Measurements from ENCODE around the gene PSD2. TPM values are rescaled to one million over a fixed set of nuclear protein-coding genes. Genes with fewer than 3 reads are reported as not detected.

The PSD2 gene
- total and polyA plus RNA-seq, 2 donors, result 0.08 to 0.48 TPM

DNA sequence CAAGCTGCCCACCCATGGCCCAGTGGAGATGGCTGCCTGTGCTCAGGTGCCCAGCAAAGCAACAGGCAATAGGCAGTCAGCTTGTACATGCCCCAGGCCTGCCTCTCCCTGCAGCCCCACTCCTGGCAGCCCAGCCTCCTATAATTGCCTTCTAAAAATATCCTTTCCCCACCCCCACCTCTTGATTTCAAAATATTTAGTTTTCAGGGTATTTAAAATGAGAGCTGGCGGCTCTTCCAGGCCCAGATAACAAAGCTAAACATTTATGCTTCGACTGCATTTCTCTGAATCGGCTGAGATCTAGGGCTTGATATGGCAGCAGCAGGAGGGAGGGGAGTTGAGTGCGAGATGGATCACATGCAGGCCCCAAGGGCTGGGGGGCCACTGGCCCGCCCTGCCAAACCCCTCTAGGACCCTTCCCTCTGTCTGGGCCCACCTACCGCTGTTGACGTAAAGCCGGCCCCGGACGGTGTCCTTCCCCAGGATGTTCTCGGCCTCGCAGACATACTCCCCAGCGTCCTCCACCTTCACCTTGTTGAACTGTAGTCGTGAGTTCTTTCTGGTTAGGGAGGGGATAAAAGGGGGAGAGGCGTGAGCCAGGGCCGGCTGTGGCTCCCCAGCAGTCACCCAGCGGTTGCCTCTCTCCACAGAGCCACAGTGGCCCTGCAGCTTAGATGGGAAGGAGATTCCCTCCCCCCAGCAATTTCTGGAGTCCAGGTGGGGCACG lies 85.0 kb downstream of the PSD2 start:
- Histone ChIP-seq H3K4me3 (ENCODE audit: low read depth, low read length) (peak overlapping the region; percentile 19), H3K27ac (ENCODE audit: low read depth) (peak overlapping the region; percentile 75), H3K4me1 (ENCODE audit: insufficient read depth) (no peaks in the 10 kb centered on the region), H3K36me3 (ENCODE audit: insufficient read depth) (no peaks in the 10 kb centered on the region)
- peak; percentile 64 for DNase-seq (ENCODE audit: extremely low spot score)
- WGBS, result 30% methylated on average over 18 of the region's 18 CpGs

DNA sequence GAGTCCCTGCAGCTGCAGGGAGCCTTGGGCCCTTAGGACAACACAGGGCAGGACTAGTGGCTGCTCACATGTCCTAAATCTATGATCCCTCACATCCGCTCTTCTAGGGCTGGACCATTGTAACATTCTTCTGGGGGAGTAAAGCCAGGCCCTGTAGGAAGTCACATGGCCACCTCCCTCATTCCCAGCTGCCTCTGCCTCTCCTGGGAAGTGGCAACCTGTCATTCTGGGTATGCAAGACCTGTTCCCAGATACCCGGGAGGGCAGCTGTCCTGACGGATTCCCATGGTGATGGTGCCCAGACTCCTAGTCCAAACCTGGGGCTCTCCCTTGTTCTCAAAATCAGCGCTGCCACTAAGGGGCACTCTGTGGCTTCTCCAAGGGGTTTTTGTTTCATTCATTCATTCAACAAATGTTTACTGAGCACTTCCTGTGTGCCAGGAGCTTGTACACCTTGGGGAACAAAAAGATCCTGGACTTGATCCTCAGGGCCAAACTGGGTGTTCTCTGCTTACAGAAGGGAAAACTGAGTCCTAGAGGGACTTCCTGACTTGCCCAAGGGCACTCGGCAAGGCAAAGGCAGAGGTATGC lies 85.6 kb downstream of the PSD2 start:
- Histone ChIP-seq H3K27ac (ENCODE audit: low read depth) (peak overlapping the region; percentile 75), H3K36me3 (ENCODE audit: insufficient read depth) (no peaks in the 10 kb centered on the region), H3K4me1 (ENCODE audit: insufficient read depth) (no peaks in the 10 kb centered on the region), H3K4me3 (ENCODE audit: low read depth, low read length) (no peak overlapping the region)
- 59% methylated on average over 5 of the region's 5 CpGs for WGBS
- DNase-seq (ENCODE audit: extremely low spot score), result no peak

DNA sequence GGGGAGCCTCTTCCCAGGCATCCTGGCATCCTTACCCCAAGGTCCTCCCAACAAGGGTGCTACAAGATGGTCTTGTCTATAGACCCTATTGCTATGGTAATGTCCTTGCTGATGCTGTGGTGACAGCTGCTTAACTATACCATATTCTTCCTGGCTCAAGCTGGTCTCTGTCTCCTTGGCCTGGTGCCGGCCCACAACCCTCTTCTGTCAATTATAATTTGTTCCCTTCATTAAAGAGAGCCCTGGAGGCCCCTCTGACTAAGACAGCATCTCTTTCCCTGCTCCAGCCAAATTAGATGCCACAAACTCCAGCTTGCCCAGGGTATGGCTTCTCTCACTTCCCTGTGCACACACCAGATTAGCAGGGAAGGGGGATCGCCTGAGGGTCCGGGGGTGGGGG lies 86.7 kb downstream of the PSD2 start:
- H3K4me3 ChIP-seq (ENCODE audit: low read depth, low read length), result no peak overlapping the region
- DNase-seq (ENCODE audit: extremely low spot score), result no peak
- 64% methylated on average over 3 of the region's 3 CpGs for WGBS
- H3K27ac ChIP-seq (ENCODE audit: low read depth), result peak overlapping the region; percentile 54
- no peaks in the 10 kb centered on the region for H3K36me3 ChIP-seq (ENCODE audit: insufficient read depth)
- no peaks in the 10 kb centered on the region for H3K4me1 ChIP-seq (ENCODE audit: insufficient read depth)

DNA sequence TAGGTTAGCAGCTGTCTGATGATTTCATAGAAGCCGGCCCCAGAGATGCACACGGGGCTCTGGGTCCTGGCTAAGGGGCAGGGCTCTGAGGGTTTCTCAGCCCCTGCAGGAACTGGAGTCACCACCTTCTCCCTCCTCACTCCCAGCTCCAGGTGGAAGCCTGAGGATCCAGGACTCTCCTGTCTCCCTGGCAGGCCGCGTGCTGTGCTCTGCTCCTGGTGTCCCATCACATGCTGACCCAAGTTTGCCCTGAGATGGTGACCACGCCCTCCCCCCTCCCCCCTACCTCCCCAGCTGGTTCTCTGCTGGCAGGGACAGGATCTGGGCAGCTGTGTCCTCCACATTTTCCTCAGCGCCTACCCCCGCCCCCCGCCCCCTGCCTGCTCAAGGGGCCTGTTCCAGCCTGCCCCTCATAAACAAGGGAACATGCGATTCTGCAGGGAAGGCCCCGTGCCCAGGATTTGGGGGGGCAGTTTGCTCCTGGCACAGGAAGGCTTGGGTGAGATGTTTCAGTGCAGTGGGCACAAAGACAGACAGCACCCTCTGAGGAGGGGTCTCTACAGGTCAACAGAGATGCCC lies 87.4 kb downstream of the PSD2 start:
- H3K4me1 ChIP-seq (ENCODE audit: insufficient read depth), result no peaks in the 10 kb centered on the region
- no peak overlapping the region for H3K4me3 ChIP-seq (ENCODE audit: low read depth, low read length)
- H3K36me3 ChIP-seq (ENCODE audit: insufficient read depth), result no peaks in the 10 kb centered on the region
- DNase-seq (ENCODE audit: extremely low spot score), result peak; percentile 69
- H3K27ac ChIP-seq (ENCODE audit: low read depth), result peak overlapping the region; percentile 58
- 32% methylated on average over 10 of the region's 10 CpGs for WGBS

GRCh38 chr5:139884144-139884543 lies 88.5 kb downstream of the PSD2 start:
- 51% methylated on average over 3 of the region's 3 CpGs for WGBS
- H3K4me3 ChIP-seq (ENCODE audit: low read depth, low read length), result no peak overlapping the region
- H3K4me1 ChIP-seq (ENCODE audit: insufficient read depth), result no peaks in the 10 kb centered on the region
- H3K36me3 ChIP-seq (ENCODE audit: insufficient read depth), result no peaks in the 10 kb centered on the region
- no peak for DNase-seq (ENCODE audit: extremely low spot score)
- peak overlapping the region; percentile 58 for H3K27ac ChIP-seq (ENCODE audit: low read depth)

GRCh38 chr5:139884734-139885133 lies 89.1 kb downstream of the PSD2 start:
- DNase-seq (ENCODE audit: extremely low spot score), result no peak
- no peak overlapping the region for H3K27ac ChIP-seq (ENCODE audit: low read depth)
- H3K4me3 ChIP-seq (ENCODE audit: low read depth, low read length), result no peak overlapping the region
- 68% methylated on average over 3 of the region's 3 CpGs for WGBS
- no peaks in the 10 kb centered on the region for H3K36me3 ChIP-seq (ENCODE audit: insufficient read depth)
- H3K4me1 ChIP-seq (ENCODE audit: insufficient read depth), result no peaks in the 10 kb centered on the region

DNA sequence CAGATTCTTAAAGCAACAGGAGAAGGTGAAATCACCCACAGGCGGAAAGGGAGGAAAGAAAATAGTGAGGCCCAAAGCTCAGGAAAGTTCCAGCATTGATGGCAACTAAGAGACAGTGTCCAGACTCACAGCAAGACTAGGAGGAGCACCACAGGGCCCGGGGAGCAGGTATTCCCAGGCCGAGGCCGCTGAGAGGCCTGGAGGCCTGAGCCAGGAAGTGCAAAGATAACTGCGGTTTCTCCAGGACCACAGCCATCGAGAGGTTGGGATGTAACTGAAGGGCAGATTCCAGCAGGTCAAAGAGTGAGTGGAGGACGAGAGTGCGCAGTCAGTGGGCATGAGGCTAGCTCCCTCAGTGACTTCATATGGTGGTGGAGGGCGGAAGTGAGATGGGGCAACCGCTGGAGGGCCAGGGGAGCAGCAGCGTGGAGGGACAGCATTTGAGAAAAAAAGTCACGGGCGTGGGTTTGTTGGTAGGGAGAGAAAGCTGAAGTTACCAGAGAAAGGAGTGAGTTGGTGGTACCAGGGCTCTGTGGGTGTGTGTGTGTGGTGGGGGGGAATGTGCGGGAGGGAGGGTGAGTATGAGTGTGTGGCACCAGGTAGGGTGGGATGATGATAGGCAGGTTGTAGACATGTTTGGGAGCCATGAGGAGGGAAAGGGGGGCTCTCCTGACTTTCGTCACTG lies 89.7 kb downstream of the PSD2 start:
- Histone ChIP-seq H3K27ac (ENCODE audit: low read depth) (no peak overlapping the region), H3K4me1 (ENCODE audit: insufficient read depth) (no peaks in the 10 kb centered on the region), H3K4me3 (ENCODE audit: low read depth, low read length) (no peak overlapping the region), H3K36me3 (ENCODE audit: insufficient read depth) (no peaks in the 10 kb centered on the region)
- no peak for DNase-seq (ENCODE audit: extremely low spot score)
- WGBS, result 89% methylated on average over 15 of the region's 15 CpGs

DNA sequence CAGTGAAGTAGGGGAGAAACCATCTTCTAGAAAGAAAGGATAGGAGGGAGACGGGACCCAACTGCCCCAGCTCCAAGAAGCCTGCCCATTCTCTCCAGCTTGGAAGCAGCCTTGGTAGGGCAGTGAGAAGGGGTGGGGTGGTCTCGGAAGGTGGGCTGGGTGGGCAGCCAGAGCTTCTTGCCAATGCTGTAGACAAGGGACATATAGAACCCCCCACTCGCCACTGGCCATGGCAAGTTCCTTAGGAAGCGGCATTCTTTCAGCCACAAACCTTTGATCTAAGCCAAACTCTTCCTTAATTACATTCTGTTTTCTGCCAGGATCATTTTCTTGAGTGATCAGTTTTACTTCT lies 90.2 kb downstream of the PSD2 start:
- Histone ChIP-seq H3K4me1 (ENCODE audit: insufficient read depth) (no peaks in the 10 kb centered on the region), H3K4me3 (ENCODE audit: low read depth, low read length) (no peak overlapping the region), H3K27ac (ENCODE audit: low read depth) (no peak overlapping the region), H3K36me3 (ENCODE audit: insufficient read depth) (no peaks in the 10 kb centered on the region)
- 96% methylated on average over 4 of the region's 4 CpGs for WGBS
- no peak for DNase-seq (ENCODE audit: extremely low spot score)

DNA sequence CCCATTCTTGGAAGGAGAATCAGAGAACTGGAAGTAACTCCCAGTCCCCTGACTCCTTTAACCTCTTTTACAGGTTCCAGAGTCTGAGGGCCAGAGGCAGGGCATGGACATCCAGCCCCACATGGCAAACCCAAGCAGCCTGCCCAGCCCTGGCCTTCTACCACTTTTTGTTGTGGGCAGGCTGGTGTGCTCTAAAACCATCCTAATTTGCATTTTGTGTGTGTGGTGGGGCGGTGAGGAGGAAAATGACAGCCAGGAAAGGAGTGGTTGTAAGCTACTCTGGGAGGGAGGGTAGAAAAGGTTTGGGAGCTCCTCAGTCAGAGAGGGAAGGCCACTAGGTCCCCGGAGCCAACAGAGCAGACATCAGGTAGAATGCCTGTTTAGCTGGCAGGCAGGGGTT lies 90.6 kb downstream of the PSD2 start:
- no peak overlapping the region for H3K4me3 ChIP-seq (ENCODE audit: low read depth, low read length)
- WGBS, result 83% methylated on average over 2 of the region's 2 CpGs

DNA sequence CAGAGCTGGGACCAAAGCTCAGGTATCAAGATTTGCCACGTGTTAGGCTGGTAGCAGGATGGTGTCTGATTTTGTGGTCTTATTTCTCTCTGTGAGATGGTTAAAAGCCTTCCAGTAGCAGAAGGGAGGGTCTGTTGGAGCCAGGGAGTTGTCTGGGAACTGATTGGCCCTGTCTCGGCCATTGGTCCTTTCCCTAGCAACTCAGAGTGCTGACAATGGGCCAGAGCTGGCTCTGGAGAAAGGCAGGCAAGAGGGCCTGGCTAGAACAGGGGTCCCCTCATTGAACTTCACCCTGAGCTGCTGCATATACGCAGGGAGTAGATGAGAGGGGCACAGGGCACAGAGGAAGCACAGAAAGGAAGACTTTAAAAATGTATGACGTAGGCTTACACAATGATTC lies 92.8 kb downstream of the PSD2 start:
- H3K4me3 ChIP-seq (ENCODE audit: low read depth, low read length), result no peak overlapping the region
- H3K36me3 ChIP-seq (ENCODE audit: insufficient read depth), result no peaks in the 10 kb centered on the region
- no peak overlapping the region for H3K27ac ChIP-seq (ENCODE audit: low read depth)
- 73% methylated on average over 4 of the region's 4 CpGs for WGBS
- H3K4me1 ChIP-seq (ENCODE audit: insufficient read depth), result no peaks in the 10 kb centered on the region
- no peak for DNase-seq (ENCODE audit: extremely low spot score)

More for the DNA sequence above, 90.6 kb downstream of the PSD2 start:
- no peak for DNase-seq (ENCODE audit: extremely low spot score)
- Histone ChIP-seq H3K27ac (ENCODE audit: low read depth) (no peak overlapping the region), H3K36me3 (ENCODE audit: insufficient read depth) (no peaks in the 10 kb centered on the region), H3K4me1 (ENCODE audit: insufficient read depth) (no peaks in the 10 kb centered on the region)

- Histone ChIP-seq H3K27ac (ENCODE audit: low read depth) (no peak overlapping the region), H3K4me1 (ENCODE audit: insufficient read depth) (no peaks in the 10 kb centered on the region), H3K4me3 (ENCODE audit: low read depth, low read length) (no peak overlapping the region), H3K36me3 (ENCODE audit: insufficient read depth) (no peaks in the 10 kb centered on the region)
- 93% methylated on average over 2 of the region's 2 CpGs for WGBS
- no peak for DNase-seq (ENCODE audit: extremely low spot score)
Observed at GRCh38 chr5:139889410-139889809, 93.8 kb downstream of the PSD2 start.

DNA sequence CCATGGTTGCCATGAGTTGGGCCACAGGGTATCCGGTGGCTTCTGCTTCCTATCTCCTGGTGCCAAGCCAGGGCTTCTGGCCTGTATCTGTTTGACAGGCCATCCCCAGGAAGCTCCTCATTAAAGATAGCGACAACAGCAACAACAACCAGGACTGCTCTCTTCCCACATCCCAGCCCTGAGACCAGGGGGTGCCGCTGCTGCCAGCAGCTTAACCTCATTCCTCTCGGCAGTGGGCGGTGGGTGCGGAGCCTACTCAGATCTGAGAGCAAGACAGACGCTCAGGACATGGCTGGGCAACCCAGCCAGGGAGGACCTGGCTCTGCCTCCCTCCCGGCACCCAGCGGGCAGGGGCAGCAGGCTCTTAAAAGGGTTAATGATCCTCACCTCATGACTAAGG lies 98.3 kb downstream of the PSD2 start:
- peaks cover 3% of the 10 kb centered on the region for H3K4me1 ChIP-seq (ENCODE audit: insufficient read depth)
- WGBS, result 53% methylated on average over 9 of the region's 9 CpGs
- no peak overlapping the region for H3K27ac ChIP-seq (ENCODE audit: low read depth)
- H3K36me3 ChIP-seq (ENCODE audit: insufficient read depth), result no peaks in the 10 kb centered on the region
- no peak for DNase-seq (ENCODE audit: extremely low spot score)
- no peak overlapping the region for H3K4me3 ChIP-seq (ENCODE audit: low read depth, low read length)
